ENCODE results near the gene IFI27L1. TPM values are rescaled to one million over a fixed set of nuclear protein-coding genes. Genes with fewer than 3 reads are reported as not detected.

IFI27L1 gene
- total RNA-seq, 5 donors from 2014 or later (not counting 1 experiment from before 2014, with no cell fraction given) = 7.1 to 10.4 (median 10.0) TPM

DNA sequence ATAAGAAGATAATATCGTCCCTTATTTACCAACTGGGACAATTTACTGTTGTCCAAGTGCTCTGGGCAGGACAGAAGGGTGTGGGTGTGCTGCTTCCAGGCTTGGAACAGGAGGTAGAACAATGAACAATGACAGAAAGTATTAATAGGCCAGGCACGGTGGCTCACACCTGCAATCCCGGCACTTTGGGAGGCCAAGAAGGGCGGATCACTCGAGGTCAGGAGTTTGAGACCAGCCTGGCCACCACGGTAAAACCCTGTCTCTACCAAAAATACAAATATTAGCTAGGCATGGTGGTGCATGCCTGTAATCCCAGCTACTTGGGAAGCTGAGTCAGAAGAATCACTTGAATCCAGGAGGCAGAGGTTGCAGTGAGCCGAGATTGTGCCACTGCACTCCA, 32.0 kb downstream of the IFI27L1 start:
- no peaks in the 10 kb centered on the region for H3K4me1 ChIP-seq (ENCODE audit: control insufficient read depth in 1 of 2, extremely low read depth in 1 of 2, insufficient read depth in 2 of 2, low read length in 2 of 2)
- H3K36me3 Mint-ChIP-seq = no peaks in the 10 kb centered on the region
- H3K27ac ChIP-seq (ENCODE audit: low read length) = no peak overlapping the region
- WGBS (ENCODE audit: insufficient coverage) = 77% methylated on average over 3 of the region's 7 CpGs
- ChIA-PET POLR2A (interaction anchor here in 1 of 2 donors (1.0 kb wide), 1 partner anchor 211 kb away, joined by 4 read pairs; no protein-coding TSS in a partner anchor), CTCF (no interaction called here)
- H3K4me3 ChIP-seq (ENCODE audit: control insufficient read depth in 1 of 2, extremely low read depth in 1 of 2, low read length in 1 of 2) = no peak overlapping the region
- no peak overlapping the region for H3K27ac Mint-ChIP-seq
- no peaks in the 10 kb centered on the region for H3K36me3 ChIP-seq (ENCODE audit: control insufficient read depth in 2 of 2, extremely low read depth in 1 of 2, insufficient read depth in 1 of 2, low read length in 1 of 2)
- peaks cover 0 to 33% of the 10 kb centered on the region in 2 experiments for H3K27me3 ChIP-seq (replicated peaks in 1 of 2; ENCODE audit: control insufficient read depth in 2 of 2, extremely low read depth in 1 of 2, insufficient read depth in 2 of 2, low read length in 1 of 2)
- H3K9me3 ChIP-seq = no peaks in the 10 kb centered on the region
- no peak overlapping the region for H3K4me3 Mint-ChIP-seq
- DNase-seq (no peak), ATAC-seq (replicated peaks in 1 of 4) (no peak)
- no peaks in the 10 kb centered on the region for H3K4me1 Mint-ChIP-seq
- H3K9me3 Mint-ChIP-seq = no peaks in the 10 kb centered on the region
- H3K27me3 Mint-ChIP-seq = peaks cover 16 to 26% of the 10 kb centered on the region in 2 donors

DNA sequence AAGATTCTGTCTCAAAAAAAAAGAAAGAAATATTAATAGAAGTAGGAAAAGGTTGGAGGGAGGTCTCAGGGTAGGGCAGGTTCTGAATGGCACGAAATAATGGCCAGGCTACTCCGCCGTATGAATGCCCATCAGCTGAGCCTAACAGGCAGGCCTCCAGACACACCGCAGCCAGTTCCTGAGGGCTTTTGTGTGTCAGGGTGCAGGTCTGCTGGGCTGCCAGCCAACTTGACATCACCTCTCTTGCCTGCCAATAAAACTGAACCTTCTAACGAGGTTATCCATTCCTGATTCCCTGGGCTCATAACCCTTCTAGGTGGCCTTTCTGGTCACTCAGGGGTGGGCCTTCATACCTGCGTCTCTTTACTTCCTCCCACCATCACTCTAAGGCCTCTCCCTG, 32.4 kb downstream of the IFI27L1 start:
- no peaks in the 10 kb centered on the region for H3K9me3 Mint-ChIP-seq
- H3K4me3 Mint-ChIP-seq = no peak overlapping the region
- 69% methylated on average over 5 of the region's 6 CpGs for WGBS (ENCODE audit: insufficient coverage)
- Histone ChIP-seq H3K4me3 (ENCODE audit: control insufficient read depth in 1 of 2, extremely low read depth in 1 of 2, low read length in 1 of 2) (no peak overlapping the region), H3K27ac (ENCODE audit: low read length) (no peak overlapping the region), H3K36me3 (ENCODE audit: control insufficient read depth in 2 of 2, extremely low read depth in 1 of 2, insufficient read depth in 1 of 2, low read length in 1 of 2) (no peaks in the 10 kb centered on the region), H3K4me1 (ENCODE audit: control insufficient read depth in 1 of 2, extremely low read depth in 1 of 2, insufficient read depth in 2 of 2, low read length in 2 of 2) (no peaks in the 10 kb centered on the region), H3K9me3 (no peaks in the 10 kb centered on the region), H3K27me3 (replicated peaks in 1 of 2; ENCODE audit: control insufficient read depth in 2 of 2, extremely low read depth in 1 of 2, insufficient read depth in 2 of 2, low read length in 1 of 2) (peaks cover 0 to 34% of the 10 kb centered on the region in 2 experiments)
- no peak for ATAC-seq (replicated peaks in 1 of 4)
- H3K36me3 Mint-ChIP-seq = no peaks in the 10 kb centered on the region
- CTCF ChIA-PET = no interaction called here
- H3K4me1 Mint-ChIP-seq = no peaks in the 10 kb centered on the region
- no peak overlapping the region for H3K27ac Mint-ChIP-seq
- POLR2A ChIA-PET = interaction anchor here in 1 of 2 donors (0.6 kb wide), 1 partner anchor 28 kb away, joined by 3 read pairs; no protein-coding TSS in a partner anchor
- no peak for DNase-seq
- H3K27me3 Mint-ChIP-seq = peaks cover 16 to 27% of the 10 kb centered on the region in 2 donors

DNA sequence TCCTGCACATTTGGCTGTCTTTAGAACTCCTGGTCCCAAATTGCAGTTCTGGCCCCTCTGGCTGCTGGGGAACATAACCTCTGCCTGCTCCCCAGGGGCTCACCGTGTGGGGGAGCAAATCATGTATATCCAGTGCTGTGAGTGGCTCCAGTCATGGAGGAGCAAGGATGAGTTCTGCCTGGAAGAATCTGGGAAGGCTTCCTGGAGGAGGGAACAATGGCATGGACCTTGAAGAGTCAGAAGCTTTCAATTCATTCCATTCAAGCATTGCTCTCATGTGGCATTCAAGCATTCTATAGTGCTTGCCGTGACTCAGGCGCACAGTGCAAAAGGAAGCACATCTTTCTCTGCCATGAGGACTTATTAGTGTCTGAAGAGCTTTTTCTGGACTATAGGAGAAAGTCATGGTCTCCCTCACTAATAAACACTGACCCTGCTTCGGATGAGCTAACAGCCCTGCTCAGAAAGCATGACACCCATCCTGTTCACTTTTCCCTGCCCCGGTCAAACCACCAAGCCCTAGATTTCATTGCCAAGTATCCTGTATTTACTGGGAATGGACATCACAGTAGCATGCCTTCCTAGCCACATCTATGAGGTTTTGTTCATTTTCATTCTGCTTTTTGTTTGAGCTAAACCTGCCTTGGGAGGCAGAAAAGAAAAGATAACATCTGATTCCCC, 32.9 kb downstream of the IFI27L1 start:
- no peak for ATAC-seq (replicated peaks in 1 of 4)
- WGBS (ENCODE audit: insufficient coverage) = 85% methylated on average over 3 of the region's 5 CpGs
- Mint-ChIP-seq H3K27ac (no peak overlapping the region), H3K36me3 (no peaks in the 10 kb centered on the region), H3K4me3 (no peak overlapping the region), H3K9me3 (no peaks in the 10 kb centered on the region), H3K27me3 (peaks cover 16 to 27% of the 10 kb centered on the region in 2 donors), H3K4me1 (no peaks in the 10 kb centered on the region)
- H3K36me3 ChIP-seq (ENCODE audit: control insufficient read depth in 2 of 2, extremely low read depth in 1 of 2, insufficient read depth in 1 of 2, low read length in 1 of 2) = no peaks in the 10 kb centered on the region
- POLR2A ChIA-PET = interaction anchor here in 1 of 2 donors (0.6 kb wide), 1 partner anchor 27 kb away, joined by 3 read pairs; no protein-coding TSS in a partner anchor
- H3K27ac ChIP-seq (ENCODE audit: low read length) = no peak overlapping the region
- no peaks in the 10 kb centered on the region for H3K4me1 ChIP-seq (ENCODE audit: control insufficient read depth in 1 of 2, extremely low read depth in 1 of 2, insufficient read depth in 2 of 2, low read length in 2 of 2)
- H3K4me3 ChIP-seq (ENCODE audit: control insufficient read depth in 1 of 2, extremely low read depth in 1 of 2, low read length in 1 of 2) = no peak overlapping the region
- DNase-seq = no peak
- peaks cover 0 to 34% of the 10 kb centered on the region in 2 experiments for H3K27me3 ChIP-seq (replicated peaks in 1 of 2; ENCODE audit: control insufficient read depth in 2 of 2, extremely low read depth in 1 of 2, insufficient read depth in 2 of 2, low read length in 1 of 2)
- H3K9me3 ChIP-seq = no peaks in the 10 kb centered on the region
- CTCF ChIA-PET = no interaction called here

DNA sequence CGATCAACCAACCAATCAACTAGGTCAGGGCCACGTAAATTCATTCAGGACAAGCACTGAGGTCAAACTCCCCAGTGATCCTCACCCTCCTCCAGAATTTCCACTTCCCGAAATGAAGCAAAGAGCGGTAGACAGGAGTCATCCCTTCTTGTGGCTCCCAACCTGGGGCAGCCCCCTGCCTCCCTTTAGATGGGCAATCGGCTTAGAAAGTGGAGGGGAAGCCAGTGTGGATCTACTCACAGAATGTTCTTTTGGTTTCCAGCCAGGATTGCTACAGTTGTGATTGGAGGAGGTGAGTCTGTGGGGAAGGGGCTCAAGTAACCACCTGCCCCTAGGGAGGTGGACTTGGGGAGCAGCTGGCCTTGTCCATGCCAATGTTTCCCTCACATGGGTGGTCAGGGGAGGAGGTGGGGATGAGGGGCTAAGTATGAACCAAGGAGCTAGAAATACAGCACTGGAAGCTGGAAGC, 33.5 kb downstream of the IFI27L1 start:
- ATAC-seq (replicated peaks in 1 of 4) (no peak), DNase-seq (no peak)
- WGBS (ENCODE audit: insufficient coverage) = 92% methylated on average over 2 of the region's 5 CpGs
- Mint-ChIP-seq H3K27me3 (peaks cover 16 to 30% of the 10 kb centered on the region in 2 donors), H3K4me1 (no peaks in the 10 kb centered on the region), H3K9me3 (peaks cover 2 to 4% (median 3%) of the 10 kb centered on the region in 3 donors), H3K36me3 (no peaks in the 10 kb centered on the region), H3K27ac (no peak overlapping the region), H3K4me3 (no peak overlapping the region)
- Histone ChIP-seq H3K36me3 (ENCODE audit: control insufficient read depth in 2 of 2, extremely low read depth in 1 of 2, insufficient read depth in 1 of 2, low read length in 1 of 2) (no peaks in the 10 kb centered on the region), H3K27ac (ENCODE audit: low read length) (no peak overlapping the region), H3K4me1 (ENCODE audit: control insufficient read depth in 1 of 2, extremely low read depth in 1 of 2, insufficient read depth in 2 of 2, low read length in 2 of 2) (no peaks in the 10 kb centered on the region), H3K4me3 (ENCODE audit: control insufficient read depth in 1 of 2, extremely low read depth in 1 of 2, low read length in 1 of 2) (no peak overlapping the region), H3K9me3 (no peaks in the 10 kb centered on the region), H3K27me3 (replicated peaks in 1 of 2; ENCODE audit: control insufficient read depth in 2 of 2, extremely low read depth in 1 of 2, insufficient read depth in 2 of 2, low read length in 1 of 2) (peaks cover 0 to 37% of the 10 kb centered on the region in 2 experiments)
- ChIA-PET CTCF (no interaction called here), POLR2A (no interaction called here)

DNA sequence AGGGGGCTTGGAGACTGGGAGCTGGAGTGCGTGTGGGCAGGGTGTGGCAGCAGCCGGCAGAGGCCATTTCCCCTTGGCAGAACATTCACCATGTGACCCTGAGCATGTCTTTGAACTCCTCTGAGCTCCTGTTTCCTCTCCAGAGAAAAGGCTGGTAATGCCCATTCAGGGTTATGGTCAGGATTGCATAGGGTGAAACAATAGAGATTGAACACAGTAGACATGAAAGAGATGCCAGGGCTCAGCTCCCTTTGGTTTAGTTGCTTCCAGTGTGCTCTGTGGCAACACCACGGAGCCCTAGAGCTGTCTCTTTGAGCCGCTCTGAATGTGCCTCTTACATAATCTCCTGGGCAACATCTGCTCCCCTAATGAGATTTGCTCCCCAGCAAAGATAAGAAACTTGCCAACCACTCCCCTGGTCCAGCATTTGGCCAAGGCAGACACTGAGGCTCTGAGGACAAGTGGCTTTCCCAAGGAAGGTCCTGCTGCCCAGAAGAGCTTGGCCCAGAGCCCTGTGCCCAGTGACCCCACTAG, 34.0 kb downstream of the IFI27L1 start:
- 22% methylated on average over 3 of the region's 4 CpGs for WGBS (ENCODE audit: insufficient coverage)
- peaks cover 16 to 31% of the 10 kb centered on the region in 2 donors for H3K27me3 Mint-ChIP-seq

DNA sequence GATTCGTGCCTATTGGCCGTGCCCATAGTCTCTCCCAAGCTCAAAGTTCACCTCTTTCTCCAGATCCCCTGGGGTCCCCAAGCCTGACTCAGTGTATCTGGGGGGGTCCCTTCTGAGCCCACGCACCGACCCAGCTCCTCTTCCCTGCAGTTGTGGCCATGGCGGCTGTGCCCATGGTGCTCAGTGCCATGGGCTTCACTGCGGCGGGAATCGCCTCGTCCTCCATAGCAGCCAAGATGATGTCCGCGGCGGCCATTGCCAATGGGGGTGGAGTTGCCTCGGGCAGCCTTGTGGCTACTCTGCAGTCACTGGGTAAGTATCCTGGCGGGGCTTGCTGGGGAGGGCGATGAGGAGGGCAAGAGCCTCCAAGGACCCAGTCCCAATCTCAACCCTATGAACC, 34.5 kb downstream of the IFI27L1 start:
- Histone ChIP-seq H3K36me3 (ENCODE audit: control insufficient read depth in 2 of 2, extremely low read depth in 1 of 2, insufficient read depth in 1 of 2, low read length in 1 of 2) (no peaks in the 10 kb centered on the region), H3K27me3 (replicated peaks in 1 of 2; ENCODE audit: control insufficient read depth in 2 of 2, extremely low read depth in 1 of 2, insufficient read depth in 2 of 2, low read length in 1 of 2) (peaks cover 0 to 41% of the 10 kb centered on the region in 2 experiments), H3K27ac (ENCODE audit: low read length) (no peak overlapping the region), H3K4me3 (ENCODE audit: control insufficient read depth in 1 of 2, extremely low read depth in 1 of 2, low read length in 1 of 2) (no peak overlapping the region), H3K9me3 (no peaks in the 10 kb centered on the region), H3K4me1 (ENCODE audit: control insufficient read depth in 1 of 2, extremely low read depth in 1 of 2, insufficient read depth in 2 of 2, low read length in 2 of 2) (no peaks in the 10 kb centered on the region)
- H3K27ac Mint-ChIP-seq = no peak overlapping the region
- no peaks in the 10 kb centered on the region for H3K4me1 Mint-ChIP-seq
- H3K36me3 Mint-ChIP-seq = peaks cover 3% of the 10 kb centered on the region
- H3K4me3 Mint-ChIP-seq = no peak overlapping the region
- H3K9me3 Mint-ChIP-seq = peaks cover 6 to 14% (median 9%) of the 10 kb centered on the region in 3 donors
- 91% methylated on average over 6 of the region's 15 CpGs for WGBS (ENCODE audit: insufficient coverage)
- DNase-seq (no peak), ATAC-seq (replicated peaks in 1 of 4) (no peak)
- ChIA-PET CTCF (no interaction called here), POLR2A (no interaction called here)
- peaks cover 18 to 31% of the 10 kb centered on the region in 2 donors for H3K27me3 Mint-ChIP-seq

More for the DNA sequence above, 34.0 kb downstream of the IFI27L1 start:
- peaks cover 3 to 9% (median 6%) of the 10 kb centered on the region in 3 donors for H3K9me3 Mint-ChIP-seq
- H3K4me1 Mint-ChIP-seq = no peaks in the 10 kb centered on the region
- Histone ChIP-seq H3K4me1 (ENCODE audit: control insufficient read depth in 1 of 2, extremely low read depth in 1 of 2, insufficient read depth in 2 of 2, low read length in 2 of 2) (no peaks in the 10 kb centered on the region), H3K36me3 (ENCODE audit: control insufficient read depth in 2 of 2, extremely low read depth in 1 of 2, insufficient read depth in 1 of 2, low read length in 1 of 2) (no peaks in the 10 kb centered on the region), H3K4me3 (ENCODE audit: control insufficient read depth in 1 of 2, extremely low read depth in 1 of 2, low read length in 1 of 2) (no peak overlapping the region), H3K27me3 (replicated peaks in 1 of 2; ENCODE audit: control insufficient read depth in 2 of 2, extremely low read depth in 1 of 2, insufficient read depth in 2 of 2, low read length in 1 of 2) (peaks cover 0 to 41% of the 10 kb centered on the region in 2 experiments), H3K9me3 (no peaks in the 10 kb centered on the region), H3K27ac (ENCODE audit: low read length) (no peak overlapping the region)
- no peaks in the 10 kb centered on the region for H3K36me3 Mint-ChIP-seq
- ChIA-PET POLR2A (no interaction called here), CTCF (no interaction called here)
- H3K27ac Mint-ChIP-seq = no peak overlapping the region
- DNase-seq (no peak), ATAC-seq (replicated peaks in 1 of 4) (no peak)
- H3K4me3 Mint-ChIP-seq = no peak overlapping the region
